C4-2B (cell line): Measurements from ENCODE around the gene DUSP6.
A peak's percentile ranks its signal among the peaks of the same experiment; 100 is the strongest.

Experiments used
- H3K27ac ChIP-seq: fragments of 450-650 bp; 2 replicates; pipeline ENCODE4 v1.5.1; 2017
- CTCF ChIP-seq: fragments of 450-650 bp; conservative IDR thresholded peaks from 2 replicates; pipeline ENCODE4 v1.5.1; 2017; ENCODE audit warnings: mild to moderate bottlenecking
- ZFX ChIP-seq: fragments of 450-650 bp; IDR thresholded peaks from 2 replicates; pipeline ENCODE4 v1.6.1; 2017

DUSP6 gene

DNA sequence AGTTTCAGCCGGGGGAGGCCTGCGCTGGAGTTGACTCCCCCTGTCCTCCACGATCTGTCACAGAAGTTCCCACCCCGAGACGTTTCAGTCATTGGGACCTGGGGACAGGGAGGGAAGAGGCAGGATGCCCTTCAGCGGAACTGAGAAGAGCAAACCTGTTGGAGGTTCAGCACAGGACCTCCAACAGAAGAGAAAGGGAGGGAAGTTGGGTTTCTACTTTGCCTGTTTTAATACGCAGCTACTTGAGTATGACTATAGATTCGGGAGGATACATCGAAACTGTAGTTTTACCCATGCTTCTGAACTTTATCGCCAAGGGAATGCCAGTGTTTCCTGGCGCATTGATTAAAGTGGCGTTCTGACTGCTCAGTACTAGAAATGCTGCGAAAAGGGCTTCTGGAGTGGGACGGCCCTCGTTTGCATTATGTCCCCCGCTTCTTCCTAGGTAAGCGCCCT lies 2.3 kb upstream of the DUSP6 start:
- peak overlapping the region; percentile 91 for H3K27ac ChIP-seq
- TF ChIP-seq ZFX: no peak
- no peak for TF ChIP-seq CTCF

GRCh38 chr12:89353823-89354611 lies 1.7 kb upstream of the DUSP6 start:
- H3K27ac ChIP-seq: peak overlapping the region; percentile 91
- TF ChIP-seq ZFX (peak; percentile 60), CTCF (no peak)

DNA sequence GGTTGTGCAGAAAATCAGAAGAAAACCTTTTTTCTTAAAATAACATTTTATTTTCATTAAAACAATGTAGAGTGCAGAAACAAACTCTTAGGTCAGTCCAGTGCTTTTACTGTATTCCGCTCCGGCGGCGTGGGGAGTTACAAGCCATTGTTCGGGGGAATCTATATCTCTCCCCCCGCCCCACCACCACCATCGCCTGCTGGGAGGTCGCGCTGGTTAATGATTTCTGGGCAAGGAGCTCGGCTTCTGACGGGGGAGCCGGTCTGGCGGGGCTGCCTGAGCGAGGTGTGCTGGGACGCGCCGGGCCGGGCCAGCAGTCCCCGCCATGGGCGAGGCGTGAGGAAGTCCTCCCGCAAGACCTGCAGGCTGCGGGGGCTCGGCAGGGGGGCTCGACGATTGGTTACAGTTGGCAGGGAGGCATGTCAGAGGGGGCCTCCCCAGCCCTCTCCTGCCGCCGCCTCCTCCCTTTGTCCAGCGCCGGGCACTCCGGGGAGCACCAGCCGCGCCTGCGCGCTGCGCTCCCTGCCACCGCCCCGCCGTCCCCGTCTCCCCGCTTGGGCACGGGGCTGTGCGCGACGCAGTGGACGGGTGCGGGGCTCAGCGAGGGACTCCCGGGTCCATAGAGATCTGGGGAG lies 1.0 kb upstream of the DUSP6 start:
- TF ChIP-seq ZFX (no peak), CTCF (no peak)
- peak overlapping the region; percentile 91 for H3K27ac ChIP-seq

DNA sequence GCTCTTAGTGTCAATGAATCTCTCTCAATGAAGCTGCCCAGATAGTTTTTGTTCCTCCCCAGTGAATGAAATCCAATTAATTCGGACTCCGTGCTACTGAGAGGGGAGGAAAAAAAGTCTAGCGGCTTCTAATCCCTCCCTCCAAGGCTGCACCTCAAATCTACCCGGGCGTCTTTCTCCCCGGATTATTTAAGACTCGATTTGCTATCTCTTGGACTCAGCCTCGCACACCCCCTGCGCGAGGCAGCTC lies 134 bp downstream of the DUSP6 start:
- H3K27ac ChIP-seq: no peak overlapping the region; the same call in 1 of the 2 replicates
- no peak for TF ChIP-seq CTCF
- TF ChIP-seq ZFX: no peak

DNA sequence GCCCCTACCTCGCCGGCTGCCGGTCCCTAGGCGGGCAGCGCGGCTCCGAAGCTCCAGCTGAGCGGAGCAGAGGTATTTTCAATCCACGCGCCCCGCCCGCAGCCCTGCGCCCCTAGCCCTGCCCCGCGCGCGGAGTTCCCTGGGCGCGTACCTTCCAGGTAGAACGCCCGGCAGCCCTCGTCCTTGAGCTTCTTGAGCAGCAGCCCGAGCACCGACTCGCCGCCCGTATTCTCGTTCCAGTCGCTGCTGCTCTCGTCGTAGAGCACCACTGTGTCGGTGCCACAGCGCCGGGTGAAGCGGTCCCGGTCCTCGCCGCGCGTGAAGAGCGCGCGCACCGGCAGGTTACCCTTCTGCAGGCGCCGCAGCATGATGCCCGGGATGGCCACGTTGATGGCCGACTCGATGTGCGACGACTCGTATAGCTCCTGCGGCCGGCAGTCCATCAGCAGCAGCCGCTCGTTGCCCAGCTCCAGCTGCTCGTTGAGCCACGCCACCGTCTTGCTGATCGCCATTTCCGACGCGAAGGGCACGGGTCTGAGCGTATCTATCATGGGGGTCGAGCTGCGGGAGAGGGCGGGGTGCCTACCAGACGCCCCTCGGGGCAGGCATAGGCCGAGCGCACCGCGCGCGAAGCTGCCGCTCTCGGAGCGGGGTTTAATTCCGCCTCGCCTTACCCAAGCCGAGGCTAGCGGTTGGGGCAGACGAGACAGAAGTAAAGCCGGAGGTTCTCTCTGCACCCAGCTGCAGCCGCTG lies 636 bp downstream of the DUSP6 start:
- TF ChIP-seq ZFX (no peak), CTCF (no peak)
- H3K27ac ChIP-seq: no peak overlapping the region; the same call in 1 of the 2 replicates

- TF ChIP-seq CTCF: no peak
- TF ChIP-seq ZFX: no peak
- H3K27ac ChIP-seq: no peak overlapping the region
These were observed 1.4 kb downstream of the DUSP6 start for GRCh38 chr12:89350630-89351488.
